HCEC 1CT (cell line): ENCODE measurements around the gene TNP1.
A peak's percentile ranks its signal among the peaks of the same experiment; 100 is the strongest.

Source experiments
- DNase-seq: peaks from one replicate; pipeline ENCODE4 v3.0.0-alpha.2; 2017

Gene TNP1

GRCh38 chr2:216872624-216873023, 12.8 kb upstream of the TNP1 start:
- no peak for DNase-seq

DNA sequence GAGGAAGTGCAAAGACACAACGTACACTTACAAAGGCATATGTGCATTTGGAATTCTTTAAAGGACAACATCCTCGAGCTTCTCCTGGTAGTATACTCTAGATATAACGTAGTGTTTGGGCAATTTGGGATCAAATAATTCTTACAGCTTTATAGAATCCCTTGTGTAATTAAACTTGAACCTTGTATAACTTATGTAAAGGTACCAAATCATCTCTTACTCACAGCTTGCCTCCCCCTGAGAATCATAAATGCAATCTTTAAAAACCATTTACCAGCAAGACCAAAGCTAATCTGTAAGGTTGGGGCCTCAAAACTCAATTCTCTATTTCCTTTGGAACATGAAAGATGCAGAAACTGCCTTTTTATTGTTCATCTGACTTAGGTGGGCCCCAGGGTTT, 12.2 kb upstream of the TNP1 start:
- no peak for DNase-seq

GRCh38 chr2:216871333-216871934, 11.6 kb upstream of the TNP1 start:
- DNase-seq: no peak

- DNase-seq: no peak
These were observed 10.9 kb upstream of the TNP1 start for GRCh38 chr2:216870508-216871332.

GRCh38 chr2:216866515-216867095, 6.7 kb upstream of the TNP1 start:
- DNase-seq: no peak

- DNase-seq: no peak
These were observed 5.8 kb upstream of the TNP1 start for GRCh38 chr2:216865658-216866057.

DNA sequence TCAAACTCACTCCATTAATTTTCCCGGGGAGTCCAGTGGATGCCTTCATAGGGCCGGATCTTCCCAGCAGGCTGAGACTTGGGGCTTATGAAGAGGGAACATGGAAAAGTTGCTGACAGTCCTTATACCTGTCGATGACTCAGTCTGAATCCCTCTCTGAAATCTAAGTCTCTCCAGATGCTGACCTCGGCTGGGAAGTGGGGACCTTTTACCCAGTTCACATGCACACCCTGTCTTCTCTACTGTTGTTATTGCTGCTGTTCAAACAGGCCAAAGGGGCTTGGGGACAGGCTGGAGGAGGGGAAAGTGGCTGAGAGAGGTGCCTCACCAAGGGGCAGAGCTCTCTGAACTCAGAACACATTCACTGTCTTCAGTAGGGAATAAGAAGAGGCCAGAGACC, 4.1 kb upstream of the TNP1 start:
- DNase-seq: no peak

GRCh38 chr2:216862628-216863398, 2.9 kb upstream of the TNP1 start:
- DNase-seq: no peak

DNA sequence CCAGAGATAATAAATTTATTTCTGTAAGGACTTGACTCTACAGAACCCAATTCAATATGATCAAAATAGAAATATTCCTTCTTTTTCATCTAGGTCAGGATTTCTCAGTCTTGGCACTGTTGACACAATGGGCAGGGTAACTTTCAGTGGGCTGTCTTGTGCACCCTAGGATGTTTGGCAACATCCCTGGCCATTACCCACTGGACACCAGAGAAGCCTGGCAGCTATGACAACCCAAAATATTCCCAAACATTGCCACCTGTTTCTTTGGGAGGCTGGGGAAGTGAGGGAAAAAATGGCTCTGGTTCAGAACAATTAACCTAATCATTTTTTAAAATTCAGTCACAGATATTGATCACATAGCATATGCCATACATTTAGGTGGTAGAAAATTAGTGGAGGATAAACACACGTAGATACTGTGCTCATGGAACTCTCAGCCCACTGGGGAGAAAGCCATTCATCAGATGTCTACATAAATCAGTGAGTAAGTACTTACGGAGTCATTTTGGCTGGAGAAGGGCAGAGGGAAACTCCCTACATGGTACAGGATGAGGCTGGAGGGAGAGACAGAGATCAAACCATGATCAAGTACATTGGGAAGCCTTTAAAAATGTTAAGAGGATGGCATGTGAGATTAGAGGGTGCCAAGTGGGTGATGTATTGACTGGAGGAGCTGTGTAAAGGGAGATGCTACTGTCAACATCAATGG, 718 bp upstream of the TNP1 start:
- no peak for DNase-seq

DNA sequence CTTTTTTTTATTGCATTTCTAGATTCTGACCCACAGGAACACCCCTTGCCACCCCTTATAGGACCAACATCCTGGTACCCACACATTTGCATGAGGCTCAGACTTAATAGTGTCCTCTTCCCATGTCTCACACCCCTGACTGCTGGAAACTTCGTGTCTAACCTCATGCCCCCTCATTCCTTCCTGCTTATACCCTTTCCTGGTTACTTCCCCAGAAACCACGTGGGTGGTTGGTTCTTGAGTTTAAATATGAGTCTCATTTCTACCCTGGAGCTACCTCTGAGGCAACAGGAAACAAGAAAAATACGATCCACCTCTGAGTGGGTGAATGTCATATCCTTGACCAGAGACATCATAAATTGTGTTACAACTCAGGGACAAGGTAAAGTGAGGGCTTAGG, 1.6 kb downstream of the TNP1 start:
- no peak for DNase-seq

- DNase-seq: peak; percentile 4
These were observed 2.7 kb downstream of the TNP1 start for GRCh38 chr2:216857131-216857550.

DNA sequence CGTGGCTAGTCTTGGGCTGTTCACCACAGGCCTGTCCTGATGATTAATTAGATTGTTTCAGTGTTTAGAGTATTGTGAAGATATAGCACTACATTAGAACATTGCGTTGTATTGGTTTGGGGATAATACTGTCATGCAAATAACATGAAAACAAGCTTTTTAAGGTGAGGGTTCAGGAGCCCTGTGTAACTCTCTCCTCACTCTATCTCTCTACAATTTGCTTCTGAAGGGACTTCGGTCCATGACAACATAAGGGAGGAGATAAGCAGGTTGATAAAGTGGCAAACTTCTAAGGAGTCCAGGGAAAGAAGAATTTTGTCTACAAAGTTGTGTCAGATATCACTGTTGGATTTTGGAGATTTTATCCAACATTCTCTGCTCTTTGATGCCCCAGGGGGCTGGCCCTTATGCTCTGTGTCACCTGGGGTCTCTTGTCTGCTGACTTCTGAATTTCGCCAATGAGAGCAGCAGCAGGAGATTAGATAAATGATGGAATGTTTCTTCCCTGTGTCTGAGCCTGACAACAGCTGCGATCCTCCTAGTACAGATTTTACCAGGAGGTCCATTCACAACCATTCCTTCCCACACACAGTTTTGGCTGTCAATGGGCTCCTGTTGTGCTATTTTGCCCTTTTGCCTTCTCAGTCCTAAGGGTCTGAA, 3.3 kb downstream of the TNP1 start:
- DNase-seq: no peak

DNA sequence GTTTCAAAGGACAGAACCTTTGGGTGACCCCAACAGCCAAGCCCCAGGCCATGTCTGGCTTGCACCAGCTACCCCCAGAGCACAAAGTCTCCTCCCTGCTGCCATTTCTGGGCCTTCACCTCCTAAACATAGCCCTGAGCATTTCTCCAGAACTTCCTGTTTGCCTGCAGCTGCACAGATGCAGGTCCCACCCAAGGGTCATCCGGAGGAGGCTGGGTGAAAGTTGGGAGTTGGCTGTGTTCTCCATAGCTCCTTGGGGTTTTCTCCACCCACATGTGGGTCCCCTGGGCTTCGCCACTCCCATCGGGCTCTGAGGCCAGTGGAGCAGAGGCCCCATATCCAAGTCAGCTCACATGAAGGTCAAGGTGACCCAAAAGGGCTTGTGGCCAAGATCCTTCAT, 4.3 kb downstream of the TNP1 start:
- DNase-seq: no peak

GRCh38 chr2:216855079-216855478, 4.8 kb downstream of the TNP1 start:
- DNase-seq: no peak

- DNase-seq: no peak
These were observed 8.3 kb downstream of the TNP1 start for GRCh38 chr2:216851486-216852090.

DNA sequence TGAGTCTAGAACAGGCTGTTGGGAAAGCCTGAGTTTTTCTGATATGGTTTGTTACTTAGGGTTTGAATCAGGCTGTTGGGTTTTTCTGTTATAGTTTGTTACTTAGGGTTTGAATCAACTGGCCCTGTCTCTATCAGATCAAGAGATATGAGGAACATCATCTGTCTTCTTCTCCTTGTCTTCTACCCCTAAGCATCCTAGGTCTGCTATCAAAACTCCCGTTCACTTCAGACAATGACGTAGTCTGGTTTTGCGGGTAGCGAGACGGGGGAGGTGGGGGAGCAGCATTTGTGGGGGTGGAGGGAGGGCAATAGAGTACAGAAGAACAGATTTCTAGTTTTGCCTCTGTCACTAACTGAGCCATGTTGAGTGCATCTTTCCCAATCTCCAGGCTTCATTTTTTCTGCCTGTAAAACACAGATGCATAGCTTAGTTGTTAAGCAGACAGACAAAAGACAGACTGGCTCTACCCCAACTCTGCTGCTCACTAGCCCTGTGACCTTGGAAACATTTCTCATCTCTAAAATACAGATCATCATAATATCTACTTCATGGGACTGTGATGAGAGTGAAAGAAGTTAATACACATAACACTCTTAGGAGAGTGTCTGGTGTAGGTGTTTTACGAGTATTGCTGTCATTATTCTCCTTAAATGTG, 9.1 kb downstream of the TNP1 start:
- no peak for DNase-seq

GRCh38 chr2:216849987-216850386, 9.9 kb downstream of the TNP1 start:
- DNase-seq: no peak

- DNase-seq: no peak
These were observed 14.4 kb downstream of the TNP1 start for GRCh38 chr2:216845426-216845825.

- no peak for DNase-seq
These were observed 17.2 kb downstream of the TNP1 start for GRCh38 chr2:216842636-216843035.

DNA sequence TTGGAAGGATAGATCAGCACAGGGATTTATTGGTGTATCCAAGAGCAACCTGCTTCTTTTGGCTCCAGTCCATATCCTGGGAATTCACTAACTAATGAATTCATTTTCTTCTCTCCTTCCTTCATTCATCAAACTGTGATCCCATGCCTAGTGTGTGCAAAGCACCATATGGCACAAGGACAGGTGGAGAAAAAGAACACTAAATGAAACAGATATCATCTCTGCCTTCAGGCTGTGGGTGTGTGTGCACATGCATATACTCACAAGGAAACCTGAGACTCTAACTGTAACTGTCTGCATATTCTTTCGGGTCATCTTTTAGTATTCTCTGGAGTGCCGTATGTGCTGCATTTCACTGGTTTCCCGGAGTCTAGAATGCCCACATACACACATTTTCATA, 20.2 kb downstream of the TNP1 start:
- no peak for DNase-seq

- no peak for DNase-seq
These were observed 21.7 kb downstream of the TNP1 start for GRCh38 chr2:216838151-216838550.
